Endothelial cell of umbilical vein (primary cell): ENCODE data around the gene SLC41A3. TPM values are rescaled to one million over a fixed set of nuclear protein-coding genes. Genes with fewer than 3 reads are reported as not detected.

ENCODE experiments used
- BruUV-seq: library from RNA; stranded (reverse); fragments of 400-500 nt; replicated peaks from 2 replicates; lab custom pipeline; 2021; lab: Mats Ljungman, UMichigan
- CTCF ChIA-PET: fragments of 300-600, 350-600 bp; sonication (Branson Sonifier 250); formaldehyde crosslinking; loops from one replicate; lab custom pipeline; 2021; ENCODE audit warnings: antibody characterized with exemption, inconsistent platforms; lab: Charles Lee
- POLR2A ChIA-PET: fragments of 300-600, 350-600 bp; sonication (Branson Sonifier 250); formaldehyde crosslinking; loops from one replicate; lab custom pipeline; 2021; ENCODE audit warnings: antibody characterized with exemption, inconsistent platforms; lab: Charles Lee
- DNase-seq: peaks from one replicate; pipeline ENCODE4 v3.0.0-alpha.2; 2011; ENCODE audit warnings: low read depth, low spot score
- FAIRE-seq: peaks from 2 replicates; lab custom pipeline; 2011; peaks lifted over from hg19 to GRCh38; lab: Jason Lieb, UNC
- H2AFZ ChIP-seq: 2 replicates; pipeline ENCODE4 v1.6.0; 2012; ENCODE audit warnings: low read depth, low read length, control low read depth, inconsistent platforms
- H3K27ac ChIP-seq: 2 replicates; pipeline ENCODE4 v1.5.1; 2011; ENCODE audit warnings: low read depth, mild to moderate bottlenecking, control low read depth, low read length, moderate library complexity; ENCODE audit not compliant: insufficient read depth
- H3K27me3 ChIP-seq, 2 experiments: 2 replicates each; pipeline versions ENCODE4 v1.6.0 to v1.6.1; 2011; ENCODE audit warnings: low read length in 2 of 2, mixed read lengths in 1 of 2; ENCODE audit not compliant: control insufficient read depth in 2 of 2, insufficient read depth in 2 of 2
- H3K36me3 ChIP-seq, 2 experiments: 2 replicates in 1 of 2; 3 replicates in 1 of 2; pipeline ENCODE4 v1.5.1; 2011; ENCODE audit warnings: low read length in 2 of 2, mild to moderate bottlenecking in 1 of 2, moderate library complexity in 1 of 2; ENCODE audit not compliant: control insufficient read depth in 2 of 2, insufficient read depth in 2 of 2; ENCODE audit errors: extremely low read depth in 1 of 2
- H3K4me1 ChIP-seq: 3 replicates; pipeline ENCODE4 v1.5.1; 2011; ENCODE audit warnings: mild to moderate bottlenecking, low read length; ENCODE audit not compliant: control insufficient read depth, insufficient read depth; ENCODE audit errors: extremely low read depth
- H3K4me2 ChIP-seq: 2 replicates; pipeline ENCODE4 v1.6.1; 2011; ENCODE audit warnings: low read length, control low read depth, mixed read lengths; ENCODE audit not compliant: insufficient read depth
- H3K4me3 ChIP-seq, 3 experiments: fragments of 200-600 bp in 1 of 3; sonication (generic), shearing (Covaris generic) in 1 of 3; replicated peaks in 1 of 3; 2 replicates each; pipeline ENCODE4 v1.5.1; 2011 to 2016; ENCODE audit warnings: control low read depth in 3 of 3, low read length in 3 of 3, mild to moderate bottlenecking in 2 of 3, inconsistent platforms in 1 of 3, low read depth in 1 of 3, moderate library complexity in 1 of 3; ENCODE audit not compliant: insufficient read depth in 1 of 3
- H3K79me2 ChIP-seq: 2 replicates; pipeline ENCODE4 v1.6.0; 2012; ENCODE audit warnings: low read length, inconsistent platforms; ENCODE audit not compliant: control insufficient read depth, insufficient read depth
- H3K9ac ChIP-seq: replicated peaks from 2 replicates; pipeline ENCODE3; 2011; ENCODE audit warnings: low read length, control low read depth; ENCODE audit not compliant: insufficient read depth; ENCODE audit errors: extremely low read depth
- H3K9me1 ChIP-seq: replicated peaks from 3 replicates; pipeline ENCODE4 v1.6.0; 2011; ENCODE audit warnings: mild to moderate bottlenecking, low read length; ENCODE audit not compliant: control insufficient read depth, insufficient read depth; ENCODE audit errors: extremely low read depth
- H3K9me3 ChIP-seq: replicated peaks from 2 replicates; pipeline ENCODE4 v1.5.1; 2012; ENCODE audit warnings: low read length, inconsistent platforms; ENCODE audit not compliant: control insufficient read depth, insufficient read depth
- H4K20me1 ChIP-seq: replicated peaks from 2 replicates; pipeline ENCODE3; 2011; ENCODE audit warnings: mild to moderate bottlenecking, low read length; ENCODE audit not compliant: control insufficient read depth, insufficient read depth; ENCODE audit errors: extremely low read depth
- CTCF ChIP-seq, 2 donors: IDR thresholded peaks; 1 replicate in 1 of 2; 2 replicates in 1 of 2; pipeline ENCODE4 v1.5.1; 2011; ENCODE audit warnings: low read length in 2 of 2, mild to moderate bottlenecking in 2 of 2, moderate library complexity in 2 of 2, control low read depth in 1 of 2, inconsistent platforms in 1 of 2, low read depth in 1 of 2; ENCODE audit not compliant: insufficient read depth in 1 of 2; ENCODE audit errors: extremely low read depth in 1 of 2
- EZH2 ChIP-seq: IDR thresholded peaks from 2 replicates; pipeline ENCODE4 v1.6.1; 2012; ENCODE audit warnings: borderline replicate concordance, low read depth, mild to moderate bottlenecking, moderate library complexity, low read length, inconsistent platforms; ENCODE audit not compliant: severe bottlenecking
- FOS ChIP-seq: IDR thresholded peaks from 2 replicates; pipeline ENCODE4 v1.6.1; 2011; ENCODE audit warnings: mild to moderate bottlenecking, low read length, moderate library complexity, borderline replicate concordance; ENCODE audit not compliant: insufficient read depth
- GATA2 ChIP-seq: IDR thresholded peaks from 2 replicates; pipeline ENCODE4 v1.7.0; 2011; ENCODE audit warnings: low read depth, mild to moderate bottlenecking, moderate library complexity, mixed read lengths, low read length; ENCODE audit not compliant: insufficient read length, insufficient read depth
- JUN ChIP-seq: IDR thresholded peaks from 2 replicates; pipeline ENCODE4 v1.6.1; 2011; ENCODE audit warnings: borderline replicate concordance, low read depth; ENCODE audit not compliant: insufficient read length, insufficient read depth
- MAX ChIP-seq: IDR thresholded peaks from 2 replicates; pipeline ENCODE4 v1.6.1; 2011; ENCODE audit not compliant: insufficient read depth, insufficient read length
- MYC ChIP-seq: IDR thresholded peaks from one replicate; pipeline ENCODE4 v1.6.1; 2011; ENCODE audit warnings: mild to moderate bottlenecking, low read depth, low read length
- POLR2A ChIP-seq: IDR thresholded peaks from 2 replicates; pipeline ENCODE4 v1.6.1; 2012; ENCODE audit warnings: low read depth, mild to moderate bottlenecking, control low read depth, low read length
- POLR2AphosphoS5 ChIP-seq: IDR thresholded peaks from 2 replicates; pipeline ENCODE4 v1.6.1; 2012; ENCODE audit warnings: low read depth, mild to moderate bottlenecking, control low read depth, low read length, moderate library complexity; ENCODE audit not compliant: insufficient read depth
- dilution Hi-C: fragments of 300-500 bp; cut with MboI; formaldehyde crosslinking; loops from one replicate; pipeline ENCODE4 v1.15.0; 2019; ENCODE audit warnings: low sequenced_read_pairs; ENCODE audit not compliant: extremely low pct_ligation_motif_present
- intact Hi-C: fragments of 100-400 bp; cut with micrococcal nuclease; formaldehyde crosslinking; loops from one replicate; pipeline ENCODE4 v1.10.0; 2022
- polyA plus RNA-seq, 4 experiments: library from polyadenylated mRNA; depleted of rRNA in 3 of 4; stranded (reverse) in 3 of 4; unstranded in 1 of 4; fragments of >200 nt; gene quantifications; 2 replicates each; pipeline versions ENCODE4 v1.2.1 to v1.2.3, GENCODE V29; 2011 to 2012; ENCODE audit warnings: missing spikeins in 1 of 4
- total RNA-seq: library from RNA; stranded (reverse); gene quantifications from 2 replicates; pipeline ENCODE4 v1.2.3, GENCODE V29; 2021

Gene SLC41A3
- total and polyA plus RNA-seq, 2 donors (not counting 3 experiments of a cell fraction or from before 2014, with no cell fraction given): 52.5 to 118 TPM

GRCh38 chr3:126015075-126015474 is 68.8 kb downstream of the SLC41A3 start:
- FAIRE-seq (no peak), DNase-seq (no peak)
- dilution Hi-C loops: no loop called here
- no peak overlapping the region for H3K4me2 ChIP-seq
- BruUV-seq: no TSS peak
- H3K79me2 ChIP-seq: no peaks in the 10 kb centered on the region
- no peaks in the 10 kb centered on the region for H4K20me1 ChIP-seq
- no peak overlapping the region for H2AFZ ChIP-seq
- no peak overlapping the region for H3K9ac ChIP-seq
- H3K9me1 ChIP-seq: no peaks in the 10 kb centered on the region
- CTCF ChIA-PET: interaction anchor here (1.0 to 1.3 kb wide), 2 partner anchors 19 to 59 kb away, joined by 3 read pairs; no protein-coding TSS in a partner anchor
- no peak overlapping the region for H3K4me3 ChIP-seq
- H3K27me3 ChIP-seq: no peaks in the 10 kb centered on the region
- H3K27ac ChIP-seq: no peak overlapping the region
- peaks cover 0 to 8% of the 10 kb centered on the region in 2 experiments for H3K36me3 ChIP-seq
- H3K9me3 ChIP-seq: no peaks in the 10 kb centered on the region
- POLR2A ChIA-PET: no interaction called here
- intact Hi-C loops: no loop called here
- TF ChIP-seq GATA2 (no peak), MYC (no peak), POLR2A (no peak), MAX (no peak), CTCF (IDR thresholded peaks at IDR 0.05; ENCODE audit: extremely low read depth in 1 of 2, insufficient read depth in 1 of 2, low read depth in 1 of 2, low read length in 2 of 2) (no peak), POLR2AphosphoS5 (no peak), FOS (no peak), EZH2 (no peak), JUN (no peak)
- H3K4me1 ChIP-seq: no peaks in the 10 kb centered on the region
